Measurements from ENCODE around the gene ACER3. TPM values are rescaled to one million over a fixed set of nuclear protein-coding genes. Genes with fewer than 3 reads are reported as not detected.

Gene ACER3
- total RNA-seq, 4 donors from 2014 or later, result 6.5 to 58.9 (median 27.4) TPM

- H3K27me3 ChIP-seq, result no peaks in the 10 kb centered on the region
- H3K4me1 ChIP-seq, result no peaks in the 10 kb centered on the region
- intact Hi-C loops (cut with DNase I; ENCODE audit: low total_unique reads), result no loop called here
- TF ChIP-seq POLR2A (IDR thresholded peaks at IDR 0.05) (no peak), CTCF (IDR thresholded peaks at IDR 0.05) (no peak)
- no peak overlapping the region for H3K27ac ChIP-seq
- no peak for DNase-seq
- no peaks in the 10 kb centered on the region for H3K9me3 ChIP-seq
- H3K36me3 ChIP-seq, result no peaks in the 10 kb centered on the region
- H3K4me3 ChIP-seq, result no peak overlapping the region
These were observed 136.8 kb downstream of the ACER3 start for GRCh38 chr11:76997512-76997911.

GRCh38 chr11:76999597-76999996 is 138.9 kb downstream of the ACER3 start:
- Histone ChIP-seq H3K9me3 (no peaks in the 10 kb centered on the region), H3K27me3 (no peaks in the 10 kb centered on the region), H3K27ac (no peak overlapping the region), H3K36me3 (no peaks in the 10 kb centered on the region), H3K4me3 (no peak overlapping the region), H3K4me1 (no peaks in the 10 kb centered on the region)
- TF ChIP-seq CTCF (IDR thresholded peaks at IDR 0.05) (no peak), POLR2A (IDR thresholded peaks at IDR 0.05) (no peak)
- DNase-seq, result no peak
- intact Hi-C loops (cut with DNase I; ENCODE audit: low total_unique reads), result no loop called here

- no peaks in the 10 kb centered on the region for H3K27me3 ChIP-seq
- no peak overlapping the region for H3K27ac ChIP-seq
- intact Hi-C loops (cut with DNase I; ENCODE audit: low total_unique reads), result no loop called here
- H3K4me3 ChIP-seq, result no peak overlapping the region
- TF ChIP-seq CTCF (IDR thresholded peaks at IDR 0.05) (no peak), POLR2A (IDR thresholded peaks at IDR 0.05) (no peak)
- H3K4me1 ChIP-seq, result no peaks in the 10 kb centered on the region
- DNase-seq, result no peak
- H3K9me3 ChIP-seq, result no peaks in the 10 kb centered on the region
- no peaks in the 10 kb centered on the region for H3K36me3 ChIP-seq
These were observed 140.9 kb downstream of the ACER3 start for GRCh38 chr11:77001613-77002012.

GRCh38 chr11:77002776-77003175 is 142.1 kb downstream of the ACER3 start:
- intact Hi-C loops (cut with DNase I; ENCODE audit: low total_unique reads), result no loop called here
- Histone ChIP-seq H3K27me3 (no peaks in the 10 kb centered on the region), H3K4me3 (no peak overlapping the region)

GRCh38 chr11:77003963-77004362 is 143.2 kb downstream of the ACER3 start:
- intact Hi-C loops (cut with DNase I; ENCODE audit: low total_unique reads), result no loop called here
- TF ChIP-seq CTCF (IDR thresholded peaks at IDR 0.05), result no peak
- TF ChIP-seq POLR2A (IDR thresholded peaks at IDR 0.05), result no peak
- no peaks in the 10 kb centered on the region for H3K9me3 ChIP-seq
- no peak overlapping the region for H3K4me3 ChIP-seq
- H3K4me1 ChIP-seq, result no peaks in the 10 kb centered on the region
- DNase-seq, result no peak
- H3K36me3 ChIP-seq, result no peaks in the 10 kb centered on the region
- no peaks in the 10 kb centered on the region for H3K27me3 ChIP-seq
- no peak overlapping the region for H3K27ac ChIP-seq

More at GRCh38 chr11:77002776-77003175, 142.1 kb downstream of the ACER3 start:
- H3K4me1 ChIP-seq, result no peaks in the 10 kb centered on the region
- H3K27ac ChIP-seq, result no peak overlapping the region
- no peak for DNase-seq
- H3K9me3 ChIP-seq, result no peaks in the 10 kb centered on the region
- no peak for TF ChIP-seq POLR2A (IDR thresholded peaks at IDR 0.05)
- no peak for TF ChIP-seq CTCF (IDR thresholded peaks at IDR 0.05)
- no peaks in the 10 kb centered on the region for H3K36me3 ChIP-seq
